AG04450 (cell line): Measurements from ENCODE around the gene APP. TPM values are rescaled to one million over a fixed set of nuclear protein-coding genes. Genes with fewer than 3 reads are reported as not detected.

Source experiments
- CTCF ChIA-PET: fragments of 300-600, 350-600 bp; formaldehyde crosslinking; extraction: SDS; loops from one replicate; lab custom pipeline; 2022; ENCODE audit warnings: antibody characterized with exemption, inconsistent platforms; lab: Charles Lee
- POLR2A ChIA-PET: fragments of 350-600 bp; formaldehyde crosslinking; extraction: SDS; loops from one replicate; lab custom pipeline; 2021; ENCODE audit warnings: antibody characterized with exemption, inconsistent platforms; lab: Yijun Ruan, JAX
- DNase-seq: peaks from one replicate; pipeline ENCODE4 v3.0.0-alpha.2; 2011; ENCODE audit warnings: low read depth, low spot score
- H3K27ac ChIP-seq: one replicate; pipeline ENCODE4 v1.5.1; 2012; ENCODE audit warnings: low read depth, low read length, control low read depth
- H3K27me3 ChIP-seq: one replicate; pipeline ENCODE4 v1.6.0; 2012; ENCODE audit warnings: low read length; ENCODE audit not compliant: control insufficient read depth, insufficient read depth
- H3K4me3 ChIP-seq: 2 replicates; pipeline ENCODE4 v1.5.1; 2011; ENCODE audit warnings: mild to moderate bottlenecking, low read depth, low read length, control low read depth
- H3K9me3 ChIP-seq: 2 replicates; pipeline ENCODE4 v1.5.1; 2012; ENCODE audit warnings: low read length; ENCODE audit not compliant: control insufficient read depth, insufficient read depth
- CTCF ChIP-seq: IDR thresholded peaks from 2 replicates; pipeline ENCODE4 v1.5.1; 2011; ENCODE audit warnings: low read depth, low read length, control low read depth, inconsistent platforms
- polyA plus RNA-seq: library from polyadenylated mRNA; depleted of rRNA; stranded (reverse); fragments of >200 nt; gene quantifications from 2 replicates; pipeline ENCODE4 v1.2.3, GENCODE V29; 2011

The APP gene
- polyA plus RNA-seq, 1 experiment, result 870 TPM

- Histone ChIP-seq H3K27me3 (no peaks in the 10 kb centered on the region), H3K9me3 (no peaks in the 10 kb centered on the region), H3K4me3 (no peak overlapping the region), H3K27ac (no peak overlapping the region)
- no peak for DNase-seq
- TF ChIP-seq CTCF, result no peak
- CTCF ChIA-PET, result no interaction called here
- POLR2A ChIA-PET, result no interaction called here
These were observed 184.6 kb downstream of the APP start for GRCh38 chr21:25985990-25986389.

GRCh38 chr21:25984538-25984937 is 186.0 kb downstream of the APP start:
- H3K4me3 ChIP-seq, result no peak overlapping the region
- no peaks in the 10 kb centered on the region for H3K9me3 ChIP-seq
- no peak overlapping the region for H3K27ac ChIP-seq
- CTCF ChIA-PET, result interaction anchor here (0.6 to 0.9 kb wide), 2 partner anchors 88 to 186 kb away, joined by 3 read pairs; partner anchors contain the start of gene APP
- TF ChIP-seq CTCF, result no peak
- DNase-seq, result no peak
- POLR2A ChIA-PET, result no interaction called here
- H3K27me3 ChIP-seq, result no peaks in the 10 kb centered on the region

GRCh38 chr21:25983745-25984144 is 186.8 kb downstream of the APP start:
- no peak for DNase-seq
- H3K9me3 ChIP-seq, result no peaks in the 10 kb centered on the region
- POLR2A ChIA-PET, result no interaction called here
- H3K27ac ChIP-seq, result no peak overlapping the region
- CTCF ChIA-PET, result interaction anchor here (0.7 to 0.9 kb wide), 2 partner anchors 20 to 187 kb away, joined by 3 to 7 read pairs; partner anchors contain the start of gene APP
- H3K27me3 ChIP-seq, result no peaks in the 10 kb centered on the region
- H3K4me3 ChIP-seq, result no peak overlapping the region
- no peak for TF ChIP-seq CTCF

GRCh38 chr21:25980710-25981109 is 189.9 kb downstream of the APP start:
- POLR2A ChIA-PET, result no interaction called here
- H3K9me3 ChIP-seq, result no peaks in the 10 kb centered on the region
- CTCF ChIA-PET, result no interaction called here
- H3K27me3 ChIP-seq, result no peaks in the 10 kb centered on the region
- TF ChIP-seq CTCF, result no peak
- H3K27ac ChIP-seq, result no peak overlapping the region
- H3K4me3 ChIP-seq, result no peak overlapping the region
- DNase-seq, result no peak

- no peak for TF ChIP-seq CTCF
- no peaks in the 10 kb centered on the region for H3K27me3 ChIP-seq
- H3K4me3 ChIP-seq, result no peak overlapping the region
- H3K9me3 ChIP-seq, result no peaks in the 10 kb centered on the region
- ChIA-PET POLR2A (no interaction called here), CTCF (interaction anchor here (0.9 kb wide), 1 partner anchor 12 kb away, joined by 3 read pairs; no protein-coding TSS in a partner anchor)
- no peak for DNase-seq
- H3K27ac ChIP-seq, result no peak overlapping the region
These were observed 190.5 kb downstream of the APP start for GRCh38 chr21:25979845-25980616.
